ENCODE results near the gene CARD10.
"Not testable (repeated sequence)": the region's sequence is repeated elsewhere in the genome, so short reads cannot be mapped to it uniquely, and the experiment has no call there.

Gene CARD10

DNA sequence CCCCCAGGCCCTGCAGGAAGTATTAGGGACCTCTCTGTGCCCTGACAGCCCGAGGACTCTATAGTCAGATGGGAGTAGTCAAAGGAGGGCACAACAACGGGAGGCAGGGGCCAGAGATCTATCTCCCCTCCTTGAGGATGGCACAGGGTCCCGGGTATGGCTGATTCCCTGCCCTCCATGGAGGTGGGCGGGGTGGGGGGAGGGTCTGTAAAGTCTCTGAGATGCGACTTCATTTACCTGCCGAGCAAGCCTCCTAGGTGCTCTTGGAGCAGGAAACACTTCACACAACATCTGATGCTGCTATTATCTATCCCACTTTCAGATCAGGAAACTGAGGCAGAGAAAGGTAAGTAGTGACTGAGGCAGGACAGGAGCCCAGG lies 40.3 kb upstream of the CARD10 start:
- peak overlapping the region; percentile 52 for H3K4me3 Mint-ChIP-seq
- peaks cover 29% of the 10 kb centered on the region for H3K27me3 Mint-ChIP-seq
- peak overlapping the region; percentile 41 for H3K27ac Mint-ChIP-seq
- peaks cover 22% of the 10 kb centered on the region for H3K4me1 Mint-ChIP-seq
- no peaks in the 10 kb centered on the region for H3K9me3 Mint-ChIP-seq
- H3K36me3 Mint-ChIP-seq = no peaks in the 10 kb centered on the region

DNA sequence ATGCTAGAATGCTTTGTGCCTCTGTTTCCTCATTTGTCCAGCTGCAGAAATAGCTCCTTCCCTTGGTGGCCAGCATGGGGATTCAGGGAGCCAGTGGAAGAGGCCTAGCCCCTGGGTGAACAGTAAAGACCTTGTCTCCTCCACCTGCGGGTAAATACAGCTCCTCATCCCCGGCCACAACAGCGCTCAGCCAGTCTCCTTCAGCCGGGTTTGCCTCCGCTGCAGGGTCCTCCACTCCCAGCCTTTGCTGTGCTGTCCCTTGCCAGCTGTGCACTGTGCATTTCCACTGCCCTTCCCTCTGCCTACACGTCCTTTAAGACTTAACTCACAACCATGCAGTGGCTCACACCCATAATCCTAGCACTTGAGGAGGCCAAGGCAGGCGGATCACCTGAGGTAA lies 39.6 kb upstream of the CARD10 start:
- H3K36me3 Mint-ChIP-seq = no peaks in the 10 kb centered on the region
- peaks cover 22% of the 10 kb centered on the region for H3K4me1 Mint-ChIP-seq
- no peak overlapping the region for H3K4me3 Mint-ChIP-seq
- no peak overlapping the region for H3K27ac Mint-ChIP-seq
- H3K9me3 Mint-ChIP-seq = no peaks in the 10 kb centered on the region
- peaks cover 29% of the 10 kb centered on the region for H3K27me3 Mint-ChIP-seq

DNA sequence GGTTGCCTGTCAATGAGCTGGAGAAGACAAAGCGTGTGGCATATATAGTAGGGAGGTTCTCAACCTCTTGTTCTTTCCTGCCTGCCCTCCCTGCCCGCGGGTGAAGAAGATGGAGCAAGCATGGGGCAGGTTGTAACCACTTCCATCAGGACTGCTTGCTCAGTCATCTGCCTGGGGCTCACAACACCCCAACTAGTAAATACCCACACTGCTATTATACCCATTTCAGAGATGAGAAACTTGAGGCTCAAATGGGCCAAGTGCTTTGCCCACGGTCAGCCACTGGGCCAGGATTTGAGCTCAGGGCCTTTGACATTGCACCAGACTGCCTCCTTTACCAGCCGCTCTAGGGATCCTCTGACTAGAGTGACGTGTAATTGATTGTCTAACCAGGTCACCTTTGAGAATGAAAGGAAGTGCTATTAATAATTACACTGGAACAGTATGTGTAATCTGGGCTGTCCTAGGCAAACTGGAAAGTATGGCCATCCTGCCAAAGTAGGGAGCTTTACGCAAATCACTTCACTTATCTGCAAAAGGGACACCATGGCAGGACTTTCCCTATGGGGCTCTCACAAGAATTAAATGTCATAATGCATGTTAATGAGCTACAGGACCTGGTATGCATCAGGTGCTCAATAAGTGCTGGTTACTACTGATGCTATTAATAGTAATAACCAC lies 38.2 kb upstream of the CARD10 start:
- no peaks in the 10 kb centered on the region for H3K36me3 Mint-ChIP-seq
- H3K4me3 Mint-ChIP-seq = no peak overlapping the region
- no peak overlapping the region for H3K27ac Mint-ChIP-seq
- peaks cover 22% of the 10 kb centered on the region for H3K27me3 Mint-ChIP-seq
- H3K4me1 Mint-ChIP-seq = peaks cover 17% of the 10 kb centered on the region
- no peaks in the 10 kb centered on the region for H3K9me3 Mint-ChIP-seq

DNA sequence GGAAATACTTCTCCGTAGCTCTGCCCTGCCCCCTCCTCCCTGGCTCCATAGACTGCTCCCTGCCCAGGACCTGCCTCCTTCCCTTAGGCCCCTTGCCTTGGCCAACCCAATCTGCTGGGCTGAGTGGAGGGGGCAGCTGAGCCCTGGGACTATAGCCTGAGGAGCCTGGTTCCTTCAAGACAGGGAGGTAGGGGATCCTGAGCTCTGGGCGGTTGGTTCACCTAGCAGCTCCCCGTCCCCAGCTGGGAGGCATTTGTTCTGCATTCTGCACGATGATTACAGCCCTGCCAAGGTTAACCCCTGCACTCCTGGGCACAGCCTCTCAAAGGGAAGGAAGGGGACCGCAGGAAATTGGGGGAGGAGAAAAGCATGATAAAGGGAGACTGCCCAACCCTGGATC lies 37.5 kb upstream of the CARD10 start:
- peaks cover 10% of the 10 kb centered on the region for H3K4me1 Mint-ChIP-seq
- no peaks in the 10 kb centered on the region for H3K9me3 Mint-ChIP-seq
- H3K4me3 Mint-ChIP-seq = no peak overlapping the region
- no peak overlapping the region for H3K27ac Mint-ChIP-seq
- H3K36me3 Mint-ChIP-seq = no peaks in the 10 kb centered on the region
- H3K27me3 Mint-ChIP-seq = peaks cover 15% of the 10 kb centered on the region

DNA sequence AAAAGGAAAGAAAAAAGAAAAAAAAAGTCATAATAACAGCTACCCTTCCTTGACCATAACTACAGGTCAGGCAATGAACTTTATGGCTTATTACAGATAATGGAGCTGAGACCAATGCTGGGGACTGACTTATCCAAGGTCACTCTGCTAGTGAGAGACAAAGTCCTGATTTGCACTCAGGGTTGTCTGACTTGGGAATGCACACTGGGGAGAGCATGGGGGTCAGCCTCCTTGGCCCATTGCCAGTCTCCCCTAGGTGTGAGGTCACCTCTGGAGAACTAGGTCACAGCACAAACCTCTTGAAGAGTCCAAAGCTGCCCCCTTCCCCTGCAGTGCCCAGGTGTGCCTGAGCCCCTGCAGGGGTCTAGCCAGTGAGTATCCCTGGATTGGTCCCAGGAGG lies 35.8 kb upstream of the CARD10 start:
- no peaks in the 10 kb centered on the region for H3K36me3 Mint-ChIP-seq
- H3K4me1 Mint-ChIP-seq = peaks cover 5% of the 10 kb centered on the region
- no peak overlapping the region for H3K27ac Mint-ChIP-seq
- H3K27me3 Mint-ChIP-seq = peaks cover 13% of the 10 kb centered on the region
- H3K4me3 Mint-ChIP-seq = no peak overlapping the region
- no peaks in the 10 kb centered on the region for H3K9me3 Mint-ChIP-seq

DNA sequence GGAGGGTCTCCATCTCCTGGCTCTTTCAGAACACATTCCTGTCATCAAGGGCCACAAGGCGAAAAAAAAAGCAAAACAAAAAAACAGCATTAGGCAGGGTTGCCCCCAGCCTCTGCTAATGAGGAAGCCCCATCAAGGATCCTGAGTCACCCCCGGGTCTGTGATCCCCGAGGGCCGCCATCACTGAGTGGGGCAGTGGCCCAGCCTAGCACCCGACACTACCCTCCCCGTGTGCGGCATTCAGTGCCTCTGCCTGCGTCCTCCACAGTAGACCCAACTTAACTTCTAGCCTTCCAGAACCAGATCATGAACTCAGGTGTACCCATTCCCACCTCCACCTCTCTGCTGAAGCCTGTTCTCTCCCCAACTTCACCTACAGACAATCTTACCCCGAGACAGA lies 34.5 kb upstream of the CARD10 start:
- peaks cover 10% of the 10 kb centered on the region for H3K27me3 Mint-ChIP-seq
- H3K27ac Mint-ChIP-seq = no peak overlapping the region
- no peak overlapping the region for H3K4me3 Mint-ChIP-seq
- peaks cover 5% of the 10 kb centered on the region for H3K4me1 Mint-ChIP-seq
- no peaks in the 10 kb centered on the region for H3K9me3 Mint-ChIP-seq
- no peaks in the 10 kb centered on the region for H3K36me3 Mint-ChIP-seq

DNA sequence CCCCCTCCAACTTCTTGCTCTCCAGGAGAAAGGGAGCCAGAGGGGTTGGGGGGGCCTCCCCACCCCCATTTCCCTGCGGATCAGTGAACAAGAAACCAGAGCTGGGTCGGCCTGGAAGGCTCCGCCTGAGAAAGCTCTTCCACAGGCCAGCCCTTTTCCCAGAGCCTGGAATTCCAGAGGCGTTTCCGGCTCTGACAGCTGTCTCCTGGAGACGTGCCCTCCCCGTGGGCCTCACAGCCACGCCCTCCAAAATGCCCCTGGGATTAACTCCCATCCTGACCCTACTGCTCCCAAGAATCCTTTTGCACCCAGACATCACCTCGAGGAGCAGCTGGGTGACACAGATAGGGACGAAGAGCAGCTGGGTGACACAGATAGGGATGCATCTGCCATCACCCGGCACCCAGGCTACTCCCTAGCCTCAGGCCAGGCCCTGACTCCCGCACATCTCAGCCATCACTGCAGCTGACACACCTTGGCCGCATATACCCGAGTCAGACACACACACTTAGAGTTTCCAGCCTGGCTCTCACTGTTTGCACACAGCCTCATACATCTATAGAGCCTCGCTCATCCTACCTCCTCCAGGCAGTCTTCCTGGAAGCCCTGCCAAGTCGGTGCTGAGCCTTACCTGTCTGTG lies 33.4 kb upstream of the CARD10 start:
- Mint-ChIP-seq H3K9me3 (no peaks in the 10 kb centered on the region), H3K27ac (peak overlapping the region; percentile 65), H3K36me3 (no peaks in the 10 kb centered on the region), H3K4me1 (peaks cover 5% of the 10 kb centered on the region), H3K4me3 (no peak overlapping the region), H3K27me3 (peaks cover 10% of the 10 kb centered on the region)

DNA sequence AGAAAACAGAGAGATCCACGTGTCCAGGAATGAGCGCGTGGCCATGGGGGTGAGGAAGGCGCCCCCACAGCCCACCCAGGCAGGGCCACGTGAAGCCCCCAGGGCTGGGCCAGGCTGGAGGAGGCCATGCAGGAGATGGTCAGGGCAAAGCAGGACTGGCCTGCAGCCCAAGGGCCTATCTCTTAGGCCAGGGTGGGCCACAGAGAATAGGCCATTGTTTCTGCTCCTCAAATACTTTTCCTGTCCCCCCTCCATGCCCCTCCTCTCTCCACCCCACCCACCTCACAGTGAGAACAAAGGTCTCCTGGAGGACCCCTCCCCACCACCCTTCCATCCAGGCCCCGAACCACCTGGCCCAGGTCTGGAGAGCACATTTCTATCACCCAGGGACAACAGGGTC lies 32.8 kb upstream of the CARD10 start:
- Mint-ChIP-seq H3K27me3 (peaks cover 10% of the 10 kb centered on the region), H3K4me3 (no peak overlapping the region), H3K4me1 (peaks cover 5% of the 10 kb centered on the region), H3K9me3 (no peaks in the 10 kb centered on the region), H3K27ac (no peak overlapping the region), H3K36me3 (no peaks in the 10 kb centered on the region)

DNA sequence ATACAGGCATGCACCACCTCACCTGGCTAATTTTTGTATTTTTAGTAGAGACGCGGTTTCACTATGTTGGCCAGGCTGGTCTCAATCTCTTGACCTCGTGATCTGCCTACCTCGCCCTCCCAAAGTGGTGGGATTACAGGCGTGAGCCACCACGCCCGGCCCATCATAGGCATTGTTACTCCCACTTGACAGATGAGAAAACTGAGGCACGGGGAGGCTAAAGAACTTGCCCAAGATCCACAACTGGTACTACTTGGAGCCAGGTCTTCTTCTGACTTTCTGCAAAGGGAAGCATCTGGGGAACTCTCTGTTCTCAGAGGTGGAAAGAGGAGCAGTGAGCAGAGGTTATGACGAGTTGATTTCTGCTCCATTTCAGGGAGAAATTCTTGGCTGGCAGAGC lies 31.7 kb upstream of the CARD10 start:
- not testable (repeated sequence) for H3K4me3 Mint-ChIP-seq, H3K4me1 Mint-ChIP-seq, H3K36me3 Mint-ChIP-seq, H3K9me3 Mint-ChIP-seq, H3K27me3 Mint-ChIP-seq, H3K27ac Mint-ChIP-seq

DNA sequence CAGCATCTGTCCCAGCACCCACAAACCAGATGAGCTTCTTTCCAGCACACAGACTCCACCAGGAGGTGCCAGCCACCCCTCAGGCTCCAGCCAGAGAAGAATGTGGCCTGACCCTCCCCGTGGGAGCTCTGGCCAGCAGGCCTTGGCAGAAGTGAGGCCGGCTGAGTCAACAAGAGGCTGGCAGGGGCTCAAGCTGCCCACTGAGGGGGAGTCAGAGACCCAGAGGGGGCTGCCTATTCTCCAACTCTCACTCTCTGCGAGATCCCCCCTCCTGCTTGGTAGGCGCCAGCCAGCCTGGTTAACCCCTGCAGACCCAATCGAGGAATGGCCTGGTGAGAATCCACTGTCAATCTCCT lies 30.5 kb upstream of the CARD10 start:
- no peak overlapping the region for H3K27ac Mint-ChIP-seq
- H3K9me3 Mint-ChIP-seq = no peaks in the 10 kb centered on the region
- peaks cover 5% of the 10 kb centered on the region for H3K4me1 Mint-ChIP-seq
- no peaks in the 10 kb centered on the region for H3K36me3 Mint-ChIP-seq
- H3K27me3 Mint-ChIP-seq = no peaks in the 10 kb centered on the region
- H3K4me3 Mint-ChIP-seq = no peak overlapping the region

DNA sequence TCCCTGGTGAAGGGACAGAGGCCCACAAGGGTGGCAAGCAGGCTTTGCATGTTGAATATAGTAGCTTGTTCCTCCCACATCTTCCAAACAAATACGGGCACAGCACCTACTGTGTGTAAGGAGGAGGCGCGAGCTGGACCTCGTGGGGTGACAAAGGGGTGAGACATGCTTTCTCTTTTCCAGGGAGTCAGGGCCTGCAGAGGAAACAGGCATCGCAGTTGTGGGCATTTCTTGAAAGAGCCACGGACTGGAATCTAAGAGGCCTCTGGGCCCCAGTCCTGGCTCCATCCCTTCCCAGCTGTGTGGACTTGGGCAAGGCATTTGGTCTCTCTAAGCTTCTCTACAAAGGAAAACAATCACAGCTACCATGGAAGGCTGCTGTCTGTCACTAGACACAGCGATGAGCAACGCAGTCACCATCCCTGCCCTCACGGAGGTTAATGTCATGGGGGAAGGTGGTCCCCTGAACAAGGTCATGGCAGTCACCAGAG lies 28.1 kb upstream of the CARD10 start:
- Mint-ChIP-seq H3K27me3 (peaks cover 2% of the 10 kb centered on the region), H3K27ac (no peak overlapping the region), H3K4me3 (no peak overlapping the region), H3K36me3 (no peaks in the 10 kb centered on the region), H3K9me3 (no peaks in the 10 kb centered on the region), H3K4me1 (peaks cover 5% of the 10 kb centered on the region)

DNA sequence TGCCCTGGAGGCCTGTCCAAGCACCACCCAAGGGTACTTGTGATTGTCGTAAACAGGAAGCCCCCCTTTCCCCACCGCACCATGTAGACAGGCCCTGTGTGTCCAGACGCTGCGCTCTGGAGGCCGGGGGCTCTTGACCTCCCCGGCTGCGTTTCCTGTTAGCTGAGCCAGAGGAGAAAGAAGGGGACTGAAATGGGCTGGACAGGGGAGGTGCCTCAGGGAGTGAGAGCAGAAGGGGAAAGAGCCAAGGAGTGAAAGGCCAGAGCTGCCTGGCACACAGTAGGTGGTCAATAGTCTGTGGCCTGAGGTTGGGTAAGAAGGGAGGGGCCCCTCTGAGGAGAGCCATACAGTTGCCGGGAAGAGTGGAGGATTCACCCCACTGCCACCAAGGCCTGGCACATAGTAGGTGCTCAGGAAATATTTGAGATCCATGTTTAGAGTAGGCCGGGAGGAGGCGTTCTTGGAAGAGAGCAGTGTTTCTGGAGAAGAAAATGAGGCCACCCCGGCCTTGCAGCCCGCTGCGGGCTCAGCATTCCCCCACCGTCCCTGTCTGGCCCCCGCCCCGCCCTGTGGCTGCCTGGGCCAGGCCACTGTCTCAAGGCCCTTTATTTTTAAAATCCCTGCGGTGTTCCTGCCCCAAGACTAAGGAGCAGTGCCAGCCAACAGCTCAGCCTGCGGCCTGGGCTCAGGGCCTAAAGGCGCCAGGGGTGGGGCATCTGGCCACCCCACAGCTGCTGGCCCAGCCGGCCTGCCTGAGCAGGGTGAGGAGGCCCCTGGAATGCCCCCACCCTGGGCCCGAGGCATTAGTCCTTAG lies 27.4 kb upstream of the CARD10 start:
- Mint-ChIP-seq H3K27me3 (peaks cover 2% of the 10 kb centered on the region), H3K27ac (peak overlapping the region; percentile 51), H3K4me1 (peaks cover 5% of the 10 kb centered on the region), H3K36me3 (no peaks in the 10 kb centered on the region), H3K4me3 (no peak overlapping the region), H3K9me3 (no peaks in the 10 kb centered on the region)

DNA sequence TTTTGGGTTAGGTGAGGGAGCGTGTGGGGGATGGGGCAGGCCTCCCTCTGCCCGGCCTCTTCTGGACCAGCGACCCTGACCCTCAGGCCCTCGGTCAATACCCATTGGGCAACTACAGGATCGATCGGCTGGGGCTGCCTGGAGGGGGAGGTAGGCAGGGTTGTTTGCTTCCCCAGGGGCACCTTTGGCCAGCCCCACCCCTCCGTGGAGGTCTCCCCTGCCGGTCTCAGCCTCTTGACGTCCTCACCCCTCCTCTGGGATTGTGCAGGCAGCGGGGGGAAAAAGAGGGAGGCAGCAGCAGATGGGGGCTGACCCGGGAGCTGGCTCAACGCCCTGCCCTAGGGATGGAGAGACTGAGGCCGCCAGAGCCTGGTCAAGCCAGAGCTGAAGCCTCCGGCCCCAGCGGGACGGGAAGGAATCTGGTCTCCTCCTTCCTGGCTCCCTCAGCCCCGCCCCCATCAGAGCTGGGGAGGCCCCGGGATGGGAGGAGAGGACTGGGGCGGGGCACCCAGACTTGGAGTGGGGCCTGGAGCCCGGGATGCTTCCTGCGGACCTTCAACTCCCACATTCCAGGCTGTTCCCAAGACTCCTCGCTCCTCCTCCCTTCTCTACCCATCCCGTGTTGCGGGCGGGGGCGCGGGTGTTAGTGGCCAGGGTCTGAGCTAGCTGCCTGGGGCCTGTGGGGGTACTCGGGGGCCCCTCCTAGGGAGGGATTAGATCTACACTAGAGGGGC lies 26.7 kb upstream of the CARD10 start:
- H3K4me1 Mint-ChIP-seq = peaks cover 5% of the 10 kb centered on the region
- no peaks in the 10 kb centered on the region for H3K9me3 Mint-ChIP-seq
- H3K27ac Mint-ChIP-seq = peak overlapping the region; percentile 51
- peaks cover 3% of the 10 kb centered on the region for H3K27me3 Mint-ChIP-seq
- H3K4me3 Mint-ChIP-seq = no peak overlapping the region
- H3K36me3 Mint-ChIP-seq = no peaks in the 10 kb centered on the region

DNA sequence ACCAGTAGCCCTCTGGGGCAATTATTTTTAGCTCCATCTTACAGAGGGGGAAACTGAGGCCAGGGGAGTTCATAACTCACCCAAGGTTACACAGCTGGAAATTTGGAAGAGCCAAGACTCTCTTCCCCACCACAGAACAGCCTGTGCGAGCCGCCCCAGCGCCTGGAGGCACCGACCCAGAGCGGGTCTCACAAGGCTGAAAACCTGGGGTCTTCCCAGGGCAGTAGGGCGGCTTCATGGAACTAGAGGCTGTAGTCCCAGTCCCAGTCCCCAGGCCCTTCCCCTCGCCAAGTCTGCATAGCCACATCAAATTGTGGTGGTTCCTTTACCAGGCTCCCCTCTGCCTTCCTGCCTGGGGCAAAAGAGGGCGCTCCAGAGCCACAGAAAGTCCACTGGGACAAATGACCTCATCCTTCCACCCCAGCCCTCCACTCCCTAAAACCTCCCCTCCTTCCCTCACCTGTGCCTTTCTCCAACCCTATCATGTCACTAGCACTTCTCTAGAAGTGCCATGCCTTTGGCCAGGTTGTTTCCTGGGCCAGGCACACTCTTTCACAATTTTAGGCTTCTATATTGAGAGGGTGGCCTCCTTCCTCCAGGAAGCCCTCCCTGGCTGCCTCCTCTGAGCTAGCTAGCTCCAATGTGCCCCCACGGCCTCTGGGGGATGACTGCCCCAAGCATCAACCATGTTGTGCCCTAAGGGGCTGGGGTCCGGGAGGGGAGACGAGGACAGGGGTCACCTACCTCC lies 25.9 kb upstream of the CARD10 start:
- Mint-ChIP-seq H3K4me1 (peaks cover 9% of the 10 kb centered on the region), H3K9me3 (no peaks in the 10 kb centered on the region), H3K4me3 (no peak overlapping the region), H3K27ac (no peak overlapping the region), H3K36me3 (no peaks in the 10 kb centered on the region), H3K27me3 (peaks cover 4% of the 10 kb centered on the region)

DNA sequence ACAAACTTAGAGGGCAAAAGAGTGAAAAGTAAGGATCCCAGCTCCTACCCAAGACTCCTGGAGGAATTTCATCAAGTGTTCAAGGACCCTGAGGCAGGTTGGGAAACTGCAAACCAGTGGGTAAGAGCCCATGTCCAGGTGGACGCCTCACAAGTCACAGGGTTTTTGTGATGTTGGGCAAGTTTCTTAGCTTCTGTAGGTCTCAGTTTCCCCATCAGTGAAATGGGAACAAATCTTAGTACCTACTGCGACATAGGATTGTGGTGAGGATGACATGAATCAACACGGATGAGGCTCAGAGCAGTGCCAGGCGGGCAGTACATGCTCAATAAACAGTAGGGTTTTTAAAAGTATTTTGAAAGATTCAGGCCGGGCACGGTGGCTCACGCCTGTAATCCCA lies 23.7 kb upstream of the CARD10 start:
- Mint-ChIP-seq H3K4me1 (peaks cover 17% of the 10 kb centered on the region), H3K27ac (no peak overlapping the region), H3K27me3 (peaks cover 7% of the 10 kb centered on the region), H3K4me3 (no peak overlapping the region), H3K9me3 (no peaks in the 10 kb centered on the region), H3K36me3 (no peaks in the 10 kb centered on the region)

All from activated naive CD4-positive, alpha-beta T cell treated with anti-CD3 and anti-CD28 coated beads, Interleukin-2, amount 50 U/mL, for 24 hours (primary cell).